HG03354 (cell line): ENCODE measurements around the gene RAD54L2.
"Not testable (repeated sequence)": the region's sequence is repeated elsewhere in the genome, so short reads cannot be mapped to it uniquely, and the experiment has no call there.

Experiments used
- ATAC-seq: cut with Tn5 transposase; IDR thresholded peaks from one replicate; pipeline ENCODE4 v1.9.1; 2021; ENCODE audit warnings: mild to moderate bottlenecking; ENCODE audit not compliant: unreplicated experiment, poor library complexity, severe bottlenecking

The RAD54L2 gene

DNA sequence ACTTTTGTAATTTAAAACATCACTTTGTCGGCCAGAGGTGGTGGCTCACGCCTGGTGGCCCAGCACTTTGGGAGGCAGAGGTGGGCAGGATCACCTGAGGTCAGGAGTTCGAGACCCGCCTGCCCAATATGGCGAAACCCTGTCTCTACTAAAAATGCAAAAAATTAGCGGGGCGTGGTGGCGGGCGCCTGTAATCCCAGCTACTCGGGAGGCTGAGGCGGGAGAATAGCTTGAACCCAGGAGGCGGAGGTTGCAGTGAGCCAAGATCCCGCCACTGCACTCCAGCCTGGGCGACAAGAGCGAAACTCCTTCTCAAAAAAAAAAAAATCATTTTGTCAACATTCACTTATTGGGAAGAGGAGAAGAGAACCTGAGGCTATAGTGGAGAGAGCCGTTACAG is 888 bp upstream of the RAD54L2 start:
- ATAC-seq: not testable (repeated sequence)

DNA sequence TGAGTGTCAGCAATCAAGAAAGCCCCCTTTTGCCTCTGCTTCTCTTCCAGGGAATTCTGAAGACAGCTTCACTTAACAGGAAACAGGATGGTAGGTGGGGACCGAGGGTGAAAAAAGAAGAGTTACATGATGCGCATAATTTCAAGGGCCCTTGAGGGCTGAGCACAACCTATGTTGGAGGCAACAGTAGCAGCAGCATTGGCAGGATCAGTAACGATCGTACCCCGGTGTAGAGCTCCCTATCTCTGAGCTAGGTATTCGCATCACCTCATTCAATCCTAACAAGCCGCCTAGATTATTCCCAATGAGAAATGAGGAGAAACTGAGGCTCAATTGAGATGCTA is 432 bp upstream of the RAD54L2 start:
- peak; percentile 7 for ATAC-seq

DNA sequence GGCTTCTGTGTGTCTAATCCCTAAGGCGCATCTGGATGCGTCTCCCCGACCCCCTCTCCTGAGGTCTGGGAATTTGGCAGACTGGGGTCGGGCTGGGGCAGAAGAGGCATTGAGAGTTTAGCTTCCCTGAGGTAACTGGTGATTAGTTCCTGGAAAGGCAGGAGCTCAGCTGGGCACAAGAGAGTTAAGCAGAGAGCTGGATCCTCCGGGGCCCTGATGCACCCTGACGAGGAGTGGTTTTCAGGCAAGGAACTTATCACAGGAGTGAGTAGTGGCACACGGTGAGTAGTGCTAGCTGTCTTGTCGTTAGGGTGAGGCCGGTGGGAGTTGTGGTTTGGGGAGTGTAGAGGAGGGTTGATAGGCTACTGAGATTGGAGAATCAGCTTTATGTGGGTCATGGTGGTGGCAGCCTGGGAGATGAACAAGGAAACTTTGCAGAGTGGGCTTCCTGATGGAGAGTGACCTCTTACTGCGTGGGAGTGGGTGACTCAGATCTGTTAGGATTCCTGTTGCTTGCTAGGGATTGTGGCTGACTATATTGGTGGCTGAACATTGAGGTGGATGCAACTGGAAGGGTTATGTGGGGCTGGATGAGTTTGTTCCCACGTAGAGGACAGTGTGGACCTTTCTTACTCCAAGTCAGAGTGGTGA is 897 bp downstream of the RAD54L2 start:
- peak; percentile 33 for ATAC-seq

DNA sequence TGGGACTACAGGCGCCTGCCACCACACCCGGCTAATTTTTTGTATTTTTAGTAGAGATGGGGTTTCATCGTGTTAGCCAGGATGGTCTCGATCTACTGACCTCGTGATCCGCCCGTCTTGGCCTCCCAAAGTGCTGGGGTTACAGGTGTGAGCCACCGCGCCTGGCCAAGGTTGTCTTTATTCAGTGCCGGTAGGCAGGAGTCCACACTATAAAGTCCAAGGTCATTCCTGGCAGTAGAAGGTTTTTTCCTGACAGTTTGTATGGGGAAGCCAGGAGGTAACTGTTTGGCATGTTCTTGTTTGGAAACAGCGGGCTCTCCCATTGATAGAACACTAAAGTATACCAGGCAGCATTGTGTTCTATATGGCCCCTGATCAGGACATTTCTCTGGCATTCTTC is 4.1 kb downstream of the RAD54L2 start:
- not testable (repeated sequence) for ATAC-seq

DNA sequence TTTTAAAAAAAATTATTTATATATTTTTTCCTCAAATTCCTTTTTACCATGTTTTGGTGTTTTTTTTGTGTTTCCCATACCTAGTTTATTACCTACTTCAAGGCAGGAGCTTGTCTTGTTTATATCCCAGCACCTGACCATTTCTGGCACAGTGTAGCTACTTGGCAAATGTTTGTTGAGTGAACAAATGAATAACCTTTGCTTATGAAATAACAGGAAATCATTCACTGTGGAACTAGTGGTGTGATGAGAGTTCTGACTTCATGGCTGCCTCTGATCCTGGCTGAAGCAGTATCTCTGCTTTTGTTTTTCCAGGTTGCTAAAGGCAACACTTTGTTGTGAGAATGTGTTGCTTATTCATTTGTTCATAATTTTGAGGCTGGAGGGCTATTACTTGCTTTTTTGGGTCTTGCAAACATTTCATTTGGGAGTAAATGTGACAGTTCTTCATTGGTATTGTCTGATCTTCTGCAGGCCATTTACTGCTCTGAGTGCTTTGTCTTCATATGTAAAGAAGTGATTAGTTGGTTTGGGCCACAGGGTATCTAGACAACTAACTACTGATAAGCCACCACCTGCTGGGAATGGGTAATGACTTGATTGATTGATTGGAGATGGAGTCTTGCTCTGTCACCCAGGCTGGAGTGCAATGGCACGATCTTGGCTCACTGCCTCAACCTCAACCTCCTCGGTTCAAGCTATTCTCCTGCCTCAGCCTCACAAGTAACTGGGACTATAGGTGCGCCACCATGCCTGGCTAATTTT is 5.7 kb downstream of the RAD54L2 start:
- ATAC-seq: no peak

DNA sequence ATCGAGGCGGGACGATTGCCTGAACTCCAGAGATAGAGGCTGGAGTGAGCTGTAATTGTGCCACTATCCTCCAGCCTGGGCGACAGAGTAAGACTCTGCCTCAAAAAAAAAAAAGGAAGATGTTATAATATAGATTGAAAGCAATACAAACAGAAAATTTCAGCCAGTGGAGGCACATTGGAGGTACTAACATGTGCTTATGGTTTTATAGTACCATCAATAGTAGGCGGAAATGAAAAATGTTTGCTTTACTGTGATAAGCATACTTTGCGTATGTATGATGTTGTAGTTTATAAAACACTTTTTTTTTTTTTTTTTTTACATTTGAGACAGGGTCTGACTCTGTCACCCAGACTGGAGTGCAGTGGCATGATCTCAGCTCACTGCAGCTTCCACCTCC is 8.8 kb downstream of the RAD54L2 start:
- ATAC-seq: no peak

DNA sequence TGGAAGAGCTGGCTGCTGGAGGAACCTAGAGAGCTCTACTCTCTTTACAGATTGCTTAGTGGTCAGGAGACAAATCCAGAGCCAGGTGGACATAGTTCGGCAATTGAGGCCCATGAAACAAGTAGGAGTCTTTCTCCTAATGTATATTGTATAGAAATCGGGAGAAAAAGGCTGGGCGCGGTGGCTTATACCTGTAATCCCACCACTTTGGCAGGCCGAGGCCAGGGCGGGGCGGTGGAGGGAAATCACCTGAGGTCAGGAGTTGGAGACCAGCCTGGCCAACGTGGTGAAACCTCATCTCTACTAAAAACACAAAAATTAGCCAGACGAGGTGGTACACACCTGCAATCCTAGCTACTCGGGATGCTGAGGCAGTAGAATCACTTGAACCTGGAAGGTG is 10.8 kb downstream of the RAD54L2 start:
- no peak for ATAC-seq

DNA sequence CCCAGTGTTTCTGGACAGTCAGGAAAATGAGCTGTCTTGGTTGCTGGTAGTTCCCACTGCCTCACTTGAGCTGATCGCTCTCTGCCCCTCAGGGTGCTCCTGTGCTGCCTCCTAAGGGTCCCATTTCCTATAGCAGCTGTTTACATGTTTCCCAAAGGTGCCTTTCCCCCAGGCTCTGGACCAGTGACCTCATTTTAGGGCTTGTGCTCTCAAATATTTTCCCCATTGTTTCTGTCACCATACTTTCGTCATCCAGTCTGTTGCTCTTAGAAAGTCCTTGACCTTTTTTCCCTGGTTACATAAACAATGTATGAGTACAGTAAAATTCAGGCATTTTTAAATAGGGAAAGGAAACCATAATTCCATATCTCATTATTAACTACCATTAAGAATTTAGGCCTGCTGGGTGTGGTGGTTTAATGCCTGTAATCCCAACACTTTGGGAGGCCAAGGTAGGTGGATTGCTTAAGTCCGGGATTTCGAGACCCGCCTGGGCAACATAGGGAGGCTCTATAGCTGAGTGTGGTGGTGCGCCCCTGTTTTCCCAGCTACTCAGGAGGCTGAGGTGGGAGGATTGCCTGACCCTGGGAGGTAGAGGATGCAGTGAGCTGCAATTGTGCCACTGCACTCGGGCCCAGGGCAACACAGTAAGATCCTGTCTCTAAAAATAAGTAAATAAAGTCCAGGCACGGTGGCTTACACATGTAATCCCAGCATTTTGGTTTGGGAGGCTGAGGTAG is 11.7 kb downstream of the RAD54L2 start:
- ATAC-seq: no peak

DNA sequence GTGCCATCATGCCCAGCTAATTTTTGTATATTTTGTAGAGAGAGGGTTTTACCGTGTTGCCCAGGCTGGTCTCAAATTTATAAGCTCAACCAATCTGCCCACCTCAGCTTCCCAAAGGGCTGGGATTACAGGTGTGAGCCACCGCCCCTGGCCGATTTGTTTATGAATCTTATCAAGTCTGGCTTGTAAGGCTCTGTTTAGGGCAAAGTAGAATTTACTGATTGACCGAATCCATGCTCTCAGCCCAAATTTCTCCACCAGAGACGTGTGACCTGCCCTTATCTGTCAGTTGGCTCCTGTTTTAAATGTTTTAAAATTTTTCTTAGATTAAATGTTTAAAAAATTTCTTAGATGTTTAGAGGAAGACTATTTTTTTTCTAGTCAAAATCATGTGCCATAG is 19.5 kb downstream of the RAD54L2 start:
- no peak for ATAC-seq

DNA sequence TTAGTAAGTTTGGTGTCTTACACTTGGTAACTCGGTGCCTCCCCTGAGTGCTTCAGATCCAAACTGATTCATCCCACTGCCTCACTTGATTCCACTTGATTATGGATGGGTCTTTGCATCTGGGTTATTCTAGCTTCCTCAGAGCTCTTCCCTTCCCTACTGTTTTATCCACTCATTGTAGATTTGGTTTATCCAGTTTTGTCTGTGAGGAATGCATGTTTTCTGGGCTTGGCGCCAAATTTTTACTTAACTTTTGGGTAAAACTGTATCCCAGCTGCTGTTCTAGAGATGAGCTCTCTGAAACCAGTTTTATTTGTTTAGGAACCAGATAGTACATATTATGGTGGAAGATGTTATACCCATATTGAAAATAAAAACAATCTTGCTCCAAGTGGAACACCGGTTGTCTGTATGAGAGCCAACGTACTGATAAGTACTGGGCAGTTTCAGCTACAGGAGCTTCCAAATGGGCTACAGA is 20.9 kb downstream of the RAD54L2 start:
- ATAC-seq: no peak

DNA sequence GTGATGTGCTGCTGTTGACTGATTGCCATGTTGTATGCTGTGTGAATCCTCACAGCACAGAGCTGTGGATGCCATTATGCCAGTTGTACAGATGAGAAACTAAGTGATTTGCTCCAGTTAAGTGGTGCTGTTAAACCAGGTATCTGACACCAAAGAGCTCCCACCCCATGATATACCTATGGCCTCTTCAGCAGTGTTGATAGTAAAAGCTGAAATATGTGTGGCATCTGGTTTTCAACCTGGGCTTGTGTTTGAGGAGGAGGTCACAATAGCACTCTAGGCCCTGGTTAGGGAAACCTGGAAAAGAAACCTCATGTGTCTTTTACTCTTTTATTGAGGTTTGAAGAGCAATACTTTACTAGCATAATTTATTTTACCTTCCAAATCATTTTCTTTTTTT is 21.4 kb downstream of the RAD54L2 start:
- ATAC-seq: no peak

DNA sequence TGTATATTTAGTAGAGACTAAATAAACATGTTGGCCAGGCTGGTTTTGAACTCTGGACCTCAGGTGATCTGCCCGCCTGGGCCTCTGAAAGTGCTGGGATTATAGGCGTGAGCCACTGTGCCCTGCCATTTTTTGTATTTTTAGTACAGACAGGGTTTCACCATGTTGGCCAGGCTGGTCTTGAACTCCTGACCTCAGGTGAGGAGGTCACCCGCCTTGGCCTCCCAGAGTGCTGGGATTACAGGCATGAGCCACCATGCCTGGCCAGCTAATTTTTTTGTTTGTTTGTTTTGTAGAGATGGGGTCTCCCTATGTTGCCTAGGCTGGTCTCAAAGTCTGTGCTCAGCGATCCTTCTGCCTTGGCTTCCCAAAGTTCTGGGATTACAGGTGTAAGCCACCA is 23.9 kb downstream of the RAD54L2 start:
- not testable (repeated sequence) for ATAC-seq

DNA sequence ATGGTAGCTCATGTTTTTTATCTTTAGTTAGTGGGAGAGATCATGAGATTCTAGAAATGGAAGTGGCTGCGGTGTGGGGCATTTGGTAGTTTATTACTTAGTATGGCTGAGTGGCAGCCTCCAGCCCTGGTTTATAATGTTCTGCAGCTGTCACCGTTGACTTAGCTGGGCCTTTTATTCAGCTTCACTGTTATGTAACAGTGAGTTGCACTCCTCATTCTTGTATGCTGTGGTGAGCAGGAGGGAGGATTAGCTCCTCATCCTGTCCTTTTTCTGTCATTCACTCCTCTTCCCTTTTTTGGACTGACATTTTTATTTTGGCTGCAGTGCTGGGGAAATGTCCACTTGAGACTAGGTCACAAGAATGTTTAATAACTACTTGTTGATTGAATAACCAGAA is 29.5 kb downstream of the RAD54L2 start:
- no peak for ATAC-seq

DNA sequence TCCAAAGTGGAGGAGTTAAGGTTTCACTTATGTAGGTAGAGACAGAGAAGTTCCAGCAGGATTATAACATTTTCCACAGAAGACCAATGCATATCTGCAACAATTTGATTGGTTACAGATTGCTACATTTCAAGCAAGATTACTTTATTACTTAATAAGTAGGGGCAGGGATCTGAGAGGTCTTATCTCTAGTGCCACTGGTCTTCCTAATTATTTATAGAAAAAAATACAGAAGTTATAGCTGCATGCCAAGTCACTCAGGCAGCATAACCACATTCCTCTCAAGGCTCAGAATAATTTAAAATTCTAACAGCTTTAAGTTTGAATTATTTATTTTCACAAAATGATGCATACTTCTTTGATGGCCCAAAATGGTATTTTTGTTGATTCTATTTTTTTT is 30.5 kb downstream of the RAD54L2 start:
- no peak for ATAC-seq

DNA sequence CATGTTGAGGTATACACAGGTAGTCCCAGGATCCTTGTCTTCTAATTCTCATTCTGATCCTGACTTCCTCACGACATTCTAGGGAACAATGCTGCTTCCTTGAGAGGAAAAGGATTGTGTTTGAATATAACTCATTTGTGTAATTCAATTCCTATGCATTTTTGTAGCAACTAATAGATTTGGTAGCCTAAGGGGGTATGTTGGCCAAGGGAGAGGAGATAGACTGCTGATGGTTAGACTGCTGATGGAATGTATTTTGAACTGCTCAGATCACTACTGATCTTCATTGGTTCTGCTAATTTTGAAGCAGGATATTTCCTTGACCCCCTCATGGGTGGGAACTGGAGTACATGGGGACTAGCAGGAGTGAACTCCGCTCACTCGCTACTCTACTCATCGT is 39.7 kb downstream of the RAD54L2 start:
- ATAC-seq: no peak

DNA sequence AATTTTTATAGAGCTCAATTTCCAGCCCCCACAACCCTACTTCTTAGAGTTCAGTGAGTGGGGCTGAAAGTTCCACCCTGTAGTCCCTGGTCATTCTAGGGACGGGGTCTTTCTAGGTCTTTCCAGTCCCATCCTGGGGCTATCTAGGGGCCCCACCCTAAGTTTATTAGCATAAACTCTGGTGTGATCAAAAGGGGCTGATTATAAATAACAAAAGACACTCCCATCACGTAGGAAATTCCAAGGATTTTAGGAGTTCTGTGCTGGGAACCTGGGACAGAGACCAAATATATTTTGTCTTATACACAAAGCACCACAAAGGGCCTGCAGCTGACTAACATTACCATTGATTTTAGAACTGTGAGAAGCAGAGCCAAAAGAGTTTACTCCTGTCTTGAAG is 41.9 kb downstream of the RAD54L2 start:
- no peak for ATAC-seq

DNA sequence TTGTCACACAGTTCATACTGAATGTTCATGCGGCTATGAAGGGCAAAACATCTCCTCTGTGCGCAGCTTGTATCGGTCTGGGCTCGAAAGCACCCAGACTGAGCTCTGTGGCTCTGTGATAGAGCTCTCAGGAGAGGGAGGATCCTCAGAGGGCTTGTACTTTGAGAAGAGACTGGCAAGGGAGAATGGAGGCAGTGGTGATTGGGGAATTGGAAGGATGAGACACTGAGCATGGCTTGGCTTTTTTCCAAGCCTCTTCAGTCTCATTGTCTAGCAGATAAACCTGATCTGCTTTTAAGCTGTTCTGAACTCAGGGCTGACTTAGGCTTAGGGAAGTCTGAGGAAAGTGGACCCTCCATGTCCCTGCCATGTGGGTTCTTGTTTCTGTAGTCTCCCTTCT is 43.0 kb downstream of the RAD54L2 start:
- no peak for ATAC-seq

DNA sequence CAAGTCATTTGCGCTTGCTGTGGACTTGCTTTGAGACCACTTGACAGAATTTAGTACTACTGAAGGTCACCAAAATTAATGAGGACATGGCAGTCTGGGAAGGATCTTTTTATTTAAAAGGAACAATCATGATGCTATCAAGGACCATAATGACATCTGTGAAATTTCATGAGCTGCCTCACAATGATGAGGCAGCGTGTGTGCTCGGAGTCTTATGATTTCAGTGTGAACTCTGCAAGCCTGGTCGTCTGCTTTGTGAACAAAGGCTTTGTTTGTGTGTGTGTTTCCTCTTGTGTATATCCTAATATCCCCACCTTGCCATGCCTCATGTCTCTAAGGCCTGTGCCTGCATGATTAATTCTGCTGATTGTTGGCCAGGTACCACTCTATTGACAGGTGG is 46.7 kb downstream of the RAD54L2 start:
- no peak for ATAC-seq

DNA sequence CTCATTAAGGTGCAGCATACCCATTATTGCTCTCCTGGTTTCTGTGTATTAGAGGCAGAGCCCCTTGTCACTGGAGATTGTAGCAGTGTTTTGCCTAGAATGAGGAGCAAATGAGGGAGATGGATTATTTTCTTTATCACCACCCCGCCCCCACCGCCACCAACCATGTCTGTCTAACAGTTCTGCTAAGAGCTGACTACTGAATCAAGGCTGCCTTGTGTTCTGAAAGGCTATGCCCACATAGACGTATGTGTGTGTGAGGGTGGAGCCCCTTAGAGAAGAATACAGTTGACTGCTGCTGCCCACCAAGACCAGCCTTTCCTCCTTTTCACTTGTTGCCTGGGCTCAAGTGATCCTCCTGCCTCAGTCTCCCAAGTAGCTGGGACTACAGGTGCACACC is 47.4 kb downstream of the RAD54L2 start:
- no peak for ATAC-seq
